H1 (cell line): ENCODE measurements around the gene CORO2B. TPM values are rescaled to one million over a fixed set of nuclear protein-coding genes. Genes with fewer than 3 reads are reported as not detected.

ENCODE experiments used
- BCL11A ChIP-seq, 2 experiments: IDR thresholded peaks; one replicate each; pipeline ENCODE4 v1.6.1; 2011; ENCODE audit warnings: low read depth in 2 of 2, low read length in 2 of 2, mild to moderate bottlenecking in 2 of 2
- CBX5 ChIP-seq: fragments of 300-800, 300-1000 bp; sonication (generic); IDR thresholded peaks from 2 replicates; pipeline ENCODE4 v1.7.1; 2016; ENCODE audit warnings: antibody characterized with exemption, low read length, low read depth
- TAF7 ChIP-seq: optimal IDR thresholded peaks from 2 replicates; pipeline ENCODE3; 2011; ENCODE audit warnings: low read depth, mild to moderate bottlenecking, inconsistent platforms, low read length, moderate library complexity, borderline replicate concordance
- polyA plus RNA-seq, 7 experiments: library from polyadenylated mRNA; depleted of rRNA in 3 of 7; stranded (reverse) in 5 of 7; unstranded in 2 of 7; fragments of >200 nt in 5 of 7; fragments of 200-250 nt in 2 of 7; gene quantifications; 1 replicate in 5 of 7; 2 replicates in 1 of 7; 4 replicates in 1 of 7; pipeline versions ENCODE4 v1.2.1 to v1.2.3, GENCODE V29; 2011 to 2013; ENCODE audit warnings: missing spikeins in 2 of 7, mixed read lengths in 2 of 7
- total RNA-seq: library from RNA; stranded (reverse); fragmentation: NEBNext Ultra II Directional; extraction: Animal tissue kit (Norgen Biotek cat#: 25700); gene quantifications from 2 replicates; pipeline ENCODE4 v1.2.1, GENCODE V29; 2021

The CORO2B gene
- total and polyA plus RNA-seq, 2 of the 8 experiments (the other 6 are each of a cell fraction or from before 2014, with no cell fraction given): 3.4 to 6.7 TPM

GRCh38 chr15:68715111-68715510, 136.3 kb downstream of the CORO2B start (continued):
- TF ChIP-seq BCL11A (IDR thresholded peaks at IDR 0.05; ENCODE audit: low read depth in 2 of 2, low read length in 2 of 2) (no peak), CBX5 (no peak), TAF7 (no peak)
